ENCODE results near the gene GOLPH3. TPM values are rescaled to one million over a fixed set of nuclear protein-coding genes. Genes with fewer than 3 reads are reported as not detected.
A peak's percentile ranks its signal among the peaks of the same experiment; 100 is the strongest.

The GOLPH3 gene
- total and polyA plus RNA-seq, 2 experiments from 2014 or later: 68.5 to 96.1 TPM

DNA sequence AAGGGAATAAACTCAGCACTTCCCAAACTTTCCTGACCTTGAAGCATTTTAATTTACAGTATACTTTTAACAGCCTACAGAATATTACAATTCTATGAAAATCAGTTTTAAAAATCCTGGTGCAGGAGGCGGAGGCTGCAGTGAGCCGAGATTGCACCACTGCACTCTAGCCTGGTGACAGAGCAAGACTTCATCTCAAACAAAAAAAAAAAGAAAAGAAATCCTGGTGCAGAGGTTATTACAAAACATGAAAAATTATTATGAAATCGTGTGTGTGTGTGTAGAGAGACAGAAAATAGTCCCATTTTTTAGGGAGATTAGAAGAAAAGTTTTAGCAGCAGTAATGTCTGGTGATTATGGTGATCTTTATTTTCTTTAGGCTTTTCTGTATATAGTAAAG is 26.9 kb downstream of the GOLPH3 start (continued):
- TF ChIP-seq, protein P1, sequence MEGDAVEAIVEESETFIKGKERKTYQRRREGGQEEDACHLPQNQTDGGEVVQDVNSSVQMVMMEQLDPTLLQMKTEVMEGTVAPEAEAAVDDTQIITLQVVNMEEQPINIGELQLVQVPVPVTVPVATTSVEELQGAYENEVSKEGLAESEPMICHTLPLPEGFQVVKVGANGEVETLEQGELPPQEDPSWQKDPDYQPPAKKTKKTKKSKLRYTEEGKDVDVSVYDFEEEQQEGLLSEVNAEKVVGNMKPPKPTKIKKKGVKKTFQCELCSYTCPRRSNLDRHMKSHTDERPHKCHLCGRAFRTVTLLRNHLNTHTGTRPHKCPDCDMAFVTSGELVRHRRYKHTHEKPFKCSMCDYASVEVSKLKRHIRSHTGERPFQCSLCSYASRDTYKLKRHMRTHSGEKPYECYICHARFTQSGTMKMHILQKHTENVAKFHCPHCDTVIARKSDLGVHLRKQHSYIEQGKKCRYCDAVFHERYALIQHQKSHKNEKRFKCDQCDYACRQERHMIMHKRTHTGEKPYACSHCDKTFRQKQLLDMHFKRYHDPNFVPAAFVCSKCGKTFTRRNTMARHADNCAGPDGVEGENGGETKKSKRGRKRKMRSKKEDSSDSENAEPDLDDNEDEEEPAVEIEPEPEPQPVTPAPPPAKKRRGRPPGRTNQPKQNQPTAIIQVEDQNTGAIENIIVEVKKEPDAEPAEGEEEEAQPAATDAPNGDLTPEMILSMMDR (conservative IDR thresholded peaks at IDR 0.05; ENCODE audit: low read depth in 2 of 2): no peak
- no peak for TF ChIP-seq ZNF114 (CRISPR knock-in tag; IDR thresholded peaks at IDR 0.05)
- TF ChIP-seq EZH2 (IDR thresholded peaks at IDR 0.05; ENCODE audit: low read depth, unreplicated experiment): no peak
- TF ChIP-seq JUNB (IDR thresholded peaks at IDR 0.05; ENCODE audit: unreplicated experiment): no peak
- TF ChIP-seq ZNF331 (CRISPR knock-in tag; IDR thresholded peaks at IDR 0.05; ENCODE audit: low read depth): no peak
- TF ChIP-seq, protein P2, sequence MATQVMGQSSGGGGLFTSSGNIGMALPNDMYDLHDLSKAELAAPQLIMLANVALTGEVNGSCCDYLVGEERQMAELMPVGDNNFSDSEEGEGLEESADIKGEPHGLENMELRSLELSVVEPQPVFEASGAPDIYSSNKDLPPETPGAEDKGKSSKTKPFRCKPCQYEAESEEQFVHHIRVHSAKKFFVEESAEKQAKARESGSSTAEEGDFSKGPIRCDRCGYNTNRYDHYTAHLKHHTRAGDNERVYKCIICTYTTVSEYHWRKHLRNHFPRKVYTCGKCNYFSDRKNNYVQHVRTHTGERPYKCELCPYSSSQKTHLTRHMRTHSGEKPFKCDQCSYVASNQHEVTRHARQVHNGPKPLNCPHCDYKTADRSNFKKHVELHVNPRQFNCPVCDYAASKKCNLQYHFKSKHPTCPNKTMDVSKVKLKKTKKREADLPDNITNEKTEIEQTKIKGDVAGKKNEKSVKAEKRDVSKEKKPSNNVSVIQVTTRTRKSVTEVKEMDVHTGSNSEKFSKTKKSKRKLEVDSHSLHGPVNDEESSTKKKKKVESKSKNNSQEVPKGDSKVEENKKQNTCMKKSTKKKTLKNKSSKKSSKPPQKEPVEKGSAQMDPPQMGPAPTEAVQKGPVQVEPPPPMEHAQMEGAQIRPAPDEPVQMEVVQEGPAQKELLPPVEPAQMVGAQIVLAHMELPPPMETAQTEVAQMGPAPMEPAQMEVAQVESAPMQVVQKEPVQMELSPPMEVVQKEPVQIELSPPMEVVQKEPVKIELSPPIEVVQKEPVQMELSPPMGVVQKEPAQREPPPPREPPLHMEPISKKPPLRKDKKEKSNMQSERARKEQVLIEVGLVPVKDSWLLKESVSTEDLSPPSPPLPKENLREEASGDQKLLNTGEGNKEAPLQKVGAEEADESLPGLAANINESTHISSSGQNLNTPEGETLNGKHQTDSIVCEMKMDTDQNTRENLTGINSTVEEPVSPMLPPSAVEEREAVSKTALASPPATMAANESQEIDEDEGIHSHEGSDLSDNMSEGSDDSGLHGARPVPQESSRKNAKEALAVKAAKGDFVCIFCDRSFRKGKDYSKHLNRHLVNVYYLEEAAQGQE (IDR thresholded peaks at IDR 0.05; ENCODE audit: unreplicated experiment): no peak

DNA sequence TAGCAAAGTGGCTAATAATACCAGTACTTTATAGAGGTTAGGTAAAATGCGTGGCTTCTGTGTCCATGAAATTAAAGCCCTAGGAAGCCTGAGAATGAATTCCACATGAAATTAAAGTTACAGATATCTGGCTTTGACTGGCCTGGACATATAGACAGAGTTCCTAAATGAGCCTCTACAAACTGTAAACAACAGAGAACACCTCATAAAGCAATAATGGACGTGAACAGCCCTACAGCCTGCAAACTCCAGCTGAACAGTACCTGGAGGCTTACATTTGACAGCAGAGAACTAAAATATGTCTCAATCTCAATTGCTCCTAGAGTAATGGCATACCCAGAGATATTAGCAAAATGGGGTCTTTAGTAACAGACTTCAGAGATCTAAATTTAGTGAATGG is 28.7 kb downstream of the GOLPH3 start:
- peaks cover 86% of the 10 kb centered on the region for H3K79me2 ChIP-seq (replicated peaks; ENCODE audit: insufficient read depth)
- Mint-ChIP-seq H3K9me3 (peaks cover 12% of the 10 kb centered on the region; the same call in 2 of the 3 replicates), H3K4me3 (no peak overlapping the region), H3K27ac (peak overlapping the region; percentile 15; the same call in 1 of the 2 replicates), H3K36me3 (ENCODE audit: low read depth) (peaks cover 47% of the 10 kb centered on the region), H3K4me1 (no peaks in the 10 kb centered on the region; the same call in 1 of the 3 replicates), H3K27me3 (ENCODE audit: insufficient read depth, low read depth, poor library complexity) (peaks cover 2% of the 10 kb centered on the region)
- H4K20me1 ChIP-seq (replicated peaks; ENCODE audit: insufficient read depth): peaks cover 47% of the 10 kb centered on the region
- no peaks in the 10 kb centered on the region for H3K27me3 ChIP-seq (ENCODE audit: insufficient read depth)
- no peaks in the 10 kb centered on the region for H3K9me2 ChIP-seq (ENCODE audit: insufficient read depth)
- no peaks in the 10 kb centered on the region for H3K4me1 ChIP-seq (ENCODE audit: insufficient read depth)
- 0 out of 2 replicates have a peak, but pooled peaks cover 4% of the 10 kb centered on the region for H3K36me3 ChIP-seq (ENCODE audit: insufficient read depth)
- ATAC-seq (no peak), DNase-seq (ENCODE audit: low spot score) (no peak)
- no peak overlapping the region for H3K27ac ChIP-seq (ENCODE audit: low read depth)
- no peak overlapping the region for H3K4me2 ChIP-seq
- H3F3A ChIP-seq (replicated peaks; ENCODE audit: low read depth): no peaks in the 10 kb centered on the region; the same call in 1 of the 2 replicates
- H3K4me3 ChIP-seq: no peak overlapping the region
- H2AFZ ChIP-seq: no peak overlapping the region
- TF ChIP-seq EZH2phosphoT487 (IDR thresholded peaks at IDR 0.05; ENCODE audit: unreplicated experiment) (no peak), EZH2 (IDR thresholded peaks at IDR 0.05; ENCODE audit: low read depth, unreplicated experiment) (no peak)
- TF ChIP-seq, protein P3, sequence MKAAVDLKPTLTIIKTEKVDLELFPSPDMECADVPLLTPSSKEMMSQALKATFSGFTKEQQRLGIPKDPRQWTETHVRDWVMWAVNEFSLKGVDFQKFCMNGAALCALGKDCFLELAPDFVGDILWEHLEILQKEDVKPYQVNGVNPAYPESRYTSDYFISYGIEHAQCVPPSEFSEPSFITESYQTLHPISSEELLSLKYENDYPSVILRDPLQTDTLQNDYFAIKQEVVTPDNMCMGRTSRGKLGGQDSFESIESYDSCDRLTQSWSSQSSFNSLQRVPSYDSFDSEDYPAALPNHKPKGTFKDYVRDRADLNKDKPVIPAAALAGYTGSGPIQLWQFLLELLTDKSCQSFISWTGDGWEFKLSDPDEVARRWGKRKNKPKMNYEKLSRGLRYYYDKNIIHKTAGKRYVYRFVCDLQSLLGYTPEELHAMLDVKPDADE (IDR thresholded peaks at IDR 0.05): no peak
- TF ChIP-seq, protein P4, sequence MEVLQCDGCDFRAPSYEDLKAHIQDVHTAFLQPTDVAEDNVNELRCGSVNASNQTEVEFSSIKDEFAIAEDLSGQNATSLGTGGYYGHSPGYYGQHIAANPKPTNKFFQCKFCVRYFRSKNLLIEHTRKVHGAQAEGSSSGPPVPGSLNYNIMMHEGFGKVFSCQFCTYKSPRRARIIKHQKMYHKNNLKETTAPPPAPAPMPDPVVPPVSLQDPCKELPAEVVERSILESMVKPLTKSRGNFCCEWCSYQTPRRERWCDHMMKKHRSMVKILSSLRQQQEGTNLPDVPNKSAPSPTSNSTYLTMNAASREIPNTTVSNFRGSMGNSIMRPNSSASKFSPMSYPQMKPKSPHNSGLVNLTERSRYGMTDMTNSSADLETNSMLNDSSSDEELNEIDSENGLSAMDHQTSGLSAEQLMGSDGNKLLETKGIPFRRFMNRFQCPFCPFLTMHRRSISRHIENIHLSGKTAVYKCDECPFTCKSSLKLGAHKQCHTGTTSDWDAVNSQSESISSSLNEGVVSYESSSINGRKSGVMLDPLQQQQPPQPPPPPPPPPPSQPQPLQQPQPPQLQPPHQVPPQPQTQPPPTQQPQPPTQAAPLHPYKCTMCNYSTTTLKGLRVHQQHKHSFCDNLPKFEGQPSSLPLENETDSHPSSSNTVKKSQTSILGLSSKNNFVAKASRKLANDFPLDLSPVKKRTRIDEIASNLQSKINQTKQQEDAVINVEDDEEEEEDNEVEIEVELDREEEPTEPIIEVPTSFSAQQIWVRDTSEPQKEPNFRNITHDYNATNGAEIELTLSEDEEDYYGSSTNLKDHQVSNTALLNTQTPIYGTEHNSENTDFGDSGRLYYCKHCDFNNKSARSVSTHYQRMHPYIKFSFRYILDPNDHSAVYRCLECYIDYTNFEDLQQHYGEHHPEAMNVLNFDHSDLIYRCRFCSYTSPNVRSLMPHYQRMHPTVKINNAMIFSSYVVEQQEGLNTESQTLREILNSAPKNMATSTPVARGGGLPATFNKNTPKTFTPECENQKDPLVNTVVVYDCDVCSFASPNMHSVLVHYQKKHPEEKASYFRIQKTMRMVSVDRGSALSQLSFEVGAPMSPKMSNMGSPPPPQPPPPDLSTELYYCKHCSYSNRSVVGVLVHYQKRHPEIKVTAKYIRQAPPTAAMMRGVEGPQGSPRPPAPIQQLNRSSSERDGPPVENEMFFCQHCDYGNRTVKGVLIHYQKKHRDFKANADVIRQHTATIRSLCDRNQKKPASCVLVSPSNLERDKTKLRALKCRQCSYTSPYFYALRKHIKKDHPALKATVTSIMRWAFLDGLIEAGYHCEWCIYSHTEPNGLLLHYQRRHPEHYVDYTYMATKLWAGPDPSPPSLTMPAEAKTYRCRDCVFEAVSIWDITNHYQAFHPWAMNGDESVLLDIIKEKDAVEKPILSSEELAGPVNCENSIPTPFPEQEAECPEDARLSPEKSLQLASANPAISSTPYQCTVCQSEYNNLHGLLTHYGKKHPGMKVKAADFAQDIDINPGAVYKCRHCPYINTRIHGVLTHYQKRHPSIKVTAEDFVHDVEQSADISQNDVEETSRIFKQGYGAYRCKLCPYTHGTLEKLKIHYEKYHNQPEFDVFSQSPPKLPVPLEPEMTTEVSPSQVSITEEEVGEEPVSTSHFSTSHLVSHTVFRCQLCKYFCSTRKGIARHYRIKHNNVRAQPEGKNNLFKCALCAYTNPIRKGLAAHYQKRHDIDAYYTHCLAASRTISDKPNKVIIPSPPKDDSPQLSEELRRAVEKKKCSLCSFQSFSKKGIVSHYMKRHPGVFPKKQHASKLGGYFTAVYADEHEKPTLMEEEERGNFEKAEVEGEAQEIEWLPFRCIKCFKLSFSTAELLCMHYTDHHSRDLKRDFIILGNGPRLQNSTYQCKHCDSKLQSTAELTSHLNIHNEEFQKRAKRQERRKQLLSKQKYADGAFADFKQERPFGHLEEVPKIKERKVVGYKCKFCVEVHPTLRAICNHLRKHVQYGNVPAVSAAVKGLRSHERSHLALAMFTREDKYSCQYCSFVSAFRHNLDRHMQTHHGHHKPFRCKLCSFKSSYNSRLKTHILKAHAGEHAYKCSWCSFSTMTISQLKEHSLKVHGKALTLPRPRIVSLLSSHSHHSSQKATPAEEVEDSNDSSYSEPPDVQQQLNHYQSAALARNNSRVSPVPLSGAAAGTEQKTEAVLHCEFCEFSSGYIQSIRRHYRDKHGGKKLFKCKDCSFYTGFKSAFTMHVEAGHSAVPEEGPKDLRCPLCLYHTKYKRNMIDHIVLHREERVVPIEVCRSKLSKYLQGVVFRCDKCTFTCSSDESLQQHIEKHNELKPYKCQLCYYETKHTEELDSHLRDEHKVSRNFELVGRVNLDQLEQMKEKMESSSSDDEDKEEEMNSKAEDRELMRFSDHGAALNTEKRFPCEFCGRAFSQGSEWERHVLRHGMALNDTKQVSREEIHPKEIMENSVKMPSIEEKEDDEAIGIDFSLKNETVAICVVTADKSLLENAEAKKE (CRISPR knock-in tag; IDR thresholded peaks at IDR 0.05): no peak

Data from GM23338 (cell line).